NCI-H748 (cell line): Measurements from ENCODE around the gene DCLK1.
A peak's percentile ranks its signal among the peaks of the same experiment; 100 is the strongest.

Experiments used
- DNase-seq: peaks from one replicate; lab custom pipeline; 2025; ENCODE audit not compliant: unreplicated experiment; lab: John Stamatoyannopoulos, UW

The DCLK1 gene

GRCh38 chr13:35909837-35910540 is 221.2 kb downstream of the DCLK1 start:
- DNase-seq, result peak; percentile 73

- DNase-seq, result no peak
Observed at GRCh38 chr13:35909091-35909490, 222.1 kb downstream of the DCLK1 start.

DNA sequence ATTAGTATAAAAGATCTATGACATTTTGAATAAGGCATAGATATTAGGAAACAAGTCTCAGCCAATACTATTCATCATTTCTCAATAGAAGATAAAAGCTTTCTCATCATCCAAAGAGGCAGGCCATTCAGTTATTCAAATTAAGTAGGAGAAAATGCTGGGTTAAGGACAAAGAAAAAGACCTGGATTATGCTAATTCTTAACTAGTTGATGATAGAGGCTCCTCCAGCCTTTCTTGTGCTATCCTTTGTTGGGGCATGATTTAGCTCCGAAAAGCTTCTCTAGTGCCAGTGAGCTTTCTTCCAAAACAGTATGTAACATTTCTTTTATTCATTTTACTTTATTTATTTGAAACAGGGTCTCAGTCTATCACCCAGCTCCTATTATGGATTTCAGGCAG is 223.0 kb downstream of the DCLK1 start:
- DNase-seq, result no peak

DNA sequence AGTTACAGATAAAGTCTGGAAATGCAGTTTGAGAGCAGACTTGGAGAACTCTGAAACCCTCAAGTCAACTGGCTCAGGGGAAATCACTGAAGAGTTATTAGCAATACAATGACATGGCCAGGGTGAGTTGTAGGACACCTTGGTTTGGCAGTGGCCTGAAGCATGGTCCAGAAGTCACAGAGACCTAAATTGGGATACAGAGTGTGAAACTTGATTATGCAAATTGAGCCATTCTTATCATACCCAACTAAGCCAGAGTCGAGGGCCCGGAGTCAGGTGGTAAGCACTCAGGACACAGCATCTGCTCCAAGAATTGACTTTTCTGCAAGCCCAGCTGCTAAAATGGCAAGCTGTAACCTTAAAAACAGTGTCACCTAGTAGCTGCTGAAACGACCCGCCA is 224.5 kb downstream of the DCLK1 start:
- no peak for DNase-seq

DNA sequence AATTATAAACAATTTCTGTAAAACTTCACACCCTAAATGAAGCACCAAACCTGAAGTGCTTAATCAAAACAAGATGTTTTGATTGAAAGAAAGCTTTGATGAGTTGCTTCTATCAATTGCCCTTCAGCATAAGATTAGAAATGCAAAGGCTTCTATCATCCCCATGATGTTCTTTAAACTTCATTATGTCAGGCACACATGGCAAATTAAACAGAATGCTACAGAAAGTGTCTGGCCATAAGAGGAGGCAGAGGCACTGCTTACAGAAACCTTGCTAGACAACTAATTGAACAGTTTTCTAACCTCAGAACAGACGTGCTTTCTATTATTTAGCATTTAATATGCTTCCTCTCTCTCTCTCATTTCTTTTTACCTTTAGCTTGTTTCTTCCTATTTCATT is 228.1 kb downstream of the DCLK1 start:
- no peak for DNase-seq

DNA sequence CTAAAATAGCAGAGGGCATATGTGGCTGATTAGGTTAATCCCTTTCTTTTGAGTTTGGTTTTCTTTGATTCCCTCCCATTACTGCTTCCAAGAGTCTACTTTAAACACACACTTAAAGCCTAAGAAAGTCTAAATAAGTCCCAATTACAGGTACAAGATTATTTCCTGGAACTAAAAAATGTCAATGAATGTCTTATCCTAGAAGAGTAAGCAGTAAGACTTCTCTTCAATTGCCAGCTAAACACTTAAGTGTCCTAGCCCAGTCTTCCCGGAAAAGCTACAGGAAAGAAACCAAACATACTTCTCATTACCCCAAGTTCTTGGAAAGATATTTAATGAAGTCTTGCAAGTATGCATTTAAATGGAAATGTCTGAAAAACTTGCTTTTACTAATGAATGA is 233.1 kb downstream of the DCLK1 start:
- no peak for DNase-seq

DNA sequence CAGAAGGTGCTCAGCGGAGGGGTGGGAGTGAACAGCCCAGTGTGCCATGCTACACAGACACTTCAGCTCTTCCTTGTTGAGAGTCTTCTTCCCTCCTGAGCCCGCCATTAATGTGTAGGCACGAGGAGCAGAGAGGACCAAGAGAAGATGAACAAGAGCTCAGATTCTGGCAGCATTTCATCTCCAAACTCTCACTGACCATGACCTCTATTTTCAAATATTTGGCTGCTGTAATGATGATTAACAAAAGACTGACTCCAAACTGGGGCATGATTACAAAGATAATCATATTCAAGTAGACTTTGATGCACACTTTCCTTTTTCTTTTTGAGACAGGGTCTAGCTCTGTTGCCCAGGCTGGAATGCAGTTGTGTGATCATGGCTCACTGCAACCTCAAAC is 236.5 kb downstream of the DCLK1 start:
- no peak for DNase-seq

- no peak for DNase-seq
Observed at GRCh38 chr13:35892837-35893814, 238.1 kb downstream of the DCLK1 start.

GRCh38 chr13:35891507-35892441 is 239.4 kb downstream of the DCLK1 start:
- DNase-seq, result no peak

- DNase-seq, result no peak
Observed at GRCh38 chr13:35889560-35889959, 241.6 kb downstream of the DCLK1 start.

GRCh38 chr13:35888981-35889380 is 242.2 kb downstream of the DCLK1 start:
- DNase-seq, result peak; percentile 77

DNA sequence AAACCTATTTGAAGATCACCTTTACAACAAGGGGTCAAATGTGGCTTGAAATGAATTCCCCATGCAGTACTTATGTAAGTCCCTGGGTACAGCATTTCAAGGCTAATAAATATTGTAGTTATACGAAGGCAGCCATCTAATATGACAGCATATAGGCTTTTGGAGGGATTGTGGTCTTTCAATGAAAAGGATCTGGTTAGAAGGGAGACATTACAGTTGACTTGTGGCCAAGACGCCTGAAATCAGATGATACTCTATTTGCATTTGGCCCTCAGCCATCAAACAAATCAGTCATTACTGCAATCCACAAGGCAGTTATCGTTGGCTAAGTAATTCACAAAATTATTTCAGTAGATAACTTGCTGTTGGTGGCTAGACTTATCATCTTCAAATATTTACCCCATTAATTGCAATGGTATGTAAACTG is 242.7 kb downstream of the DCLK1 start:
- DNase-seq, result peak; percentile 94

DNA sequence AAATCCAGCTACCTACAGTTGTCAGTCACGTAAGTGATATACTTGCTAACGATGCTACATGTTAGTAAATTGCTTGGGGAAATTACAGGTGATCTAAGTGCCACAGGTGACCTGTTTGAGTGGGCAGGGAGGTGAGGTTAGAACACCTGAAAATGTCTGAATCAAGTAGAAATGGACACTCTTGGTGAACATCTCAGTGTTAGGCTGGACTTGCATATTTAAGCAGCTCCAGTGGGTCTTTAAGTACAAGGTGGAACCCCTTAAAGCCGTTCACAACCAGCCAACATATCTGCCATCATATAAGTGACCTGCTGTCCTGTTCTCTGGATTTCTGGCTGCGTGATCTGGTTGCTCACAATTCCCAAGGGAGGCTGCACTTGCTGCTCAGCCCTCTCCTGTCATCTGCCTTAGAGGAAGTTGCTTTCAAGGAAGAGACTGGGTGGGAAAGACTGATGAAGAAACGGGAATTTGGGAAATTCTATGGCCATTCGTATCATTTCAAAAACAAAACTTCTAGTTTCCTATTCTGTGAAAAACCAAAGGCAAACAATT is 244.0 kb downstream of the DCLK1 start:
- DNase-seq, result no peak

GRCh38 chr13:35886332-35887114 is 244.7 kb downstream of the DCLK1 start:
- no peak for DNase-seq

DNA sequence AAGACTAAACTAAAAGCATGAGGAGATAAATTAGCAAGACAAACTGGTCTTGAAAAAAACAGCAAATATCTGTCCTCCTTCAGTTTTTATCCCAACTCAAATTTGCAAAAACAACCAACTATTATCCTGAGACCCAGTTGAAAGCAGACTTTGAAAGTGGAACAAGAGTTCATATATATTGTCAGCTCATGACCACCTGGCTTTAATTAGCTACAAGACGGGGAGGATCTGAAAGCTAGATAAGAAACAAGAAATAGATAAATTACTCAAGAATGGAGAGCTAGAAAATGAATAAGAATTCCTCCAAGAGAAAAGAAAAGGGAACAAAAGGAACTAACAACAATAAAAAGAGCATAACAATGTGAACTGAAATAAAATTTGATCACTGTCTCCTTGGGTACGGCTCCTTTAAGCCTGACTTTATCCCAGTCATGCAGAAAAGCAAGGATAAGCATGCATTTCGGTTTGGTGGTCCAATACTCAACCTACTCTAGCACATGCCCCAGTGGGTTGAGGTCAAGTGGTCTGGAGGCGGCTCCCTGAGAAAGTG is 246.9 kb downstream of the DCLK1 start:
- no peak for DNase-seq

GRCh38 chr13:35882722-35883497 is 248.3 kb downstream of the DCLK1 start:
- no peak for DNase-seq

DNA sequence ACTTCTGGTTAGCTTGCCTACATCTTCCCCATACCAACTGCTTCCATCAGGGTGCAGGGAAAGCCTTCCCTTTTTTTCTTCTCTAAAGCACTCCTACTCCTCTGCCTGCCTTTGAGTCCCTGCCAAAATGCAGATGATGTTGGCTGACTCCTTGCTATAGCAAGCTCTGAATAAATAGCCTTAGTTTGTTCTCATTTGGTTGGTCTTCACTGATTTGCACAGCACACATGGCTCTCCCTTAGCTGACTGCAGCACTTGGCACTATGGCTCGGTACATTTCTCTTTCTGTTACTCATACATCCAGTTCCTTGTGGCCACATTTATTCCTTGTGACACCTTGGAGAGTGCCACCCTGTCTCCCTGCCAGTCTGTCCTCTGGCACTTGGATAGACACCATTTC is 249.8 kb downstream of the DCLK1 start:
- DNase-seq, result no peak

DNA sequence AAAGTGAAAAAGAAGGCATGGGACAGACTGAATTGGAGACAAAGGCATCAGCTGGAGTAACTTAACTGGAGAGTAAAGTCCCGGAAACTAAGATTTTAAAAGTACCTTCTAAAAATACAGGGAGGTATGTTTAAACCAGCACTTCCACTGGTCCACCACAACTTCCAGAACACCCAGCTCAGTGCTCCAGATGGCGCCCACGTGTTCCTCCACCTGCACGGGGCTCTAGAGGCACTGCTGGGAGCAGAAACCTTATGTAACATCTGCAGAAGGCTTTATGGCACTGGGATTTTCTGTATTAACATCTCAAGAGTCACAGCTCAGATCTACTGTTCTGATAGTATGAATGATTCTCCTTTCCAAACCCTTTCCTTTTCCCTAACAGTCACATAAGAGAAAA is 252.1 kb downstream of the DCLK1 start:
- DNase-seq, result no peak

GRCh38 chr13:35876601-35877000 is 254.6 kb downstream of the DCLK1 start:
- no peak for DNase-seq
